K562 (cell line): ENCODE results near the gene USP20. TPM values are rescaled to one million over a fixed set of nuclear protein-coding genes. Genes with fewer than 3 reads are reported as not detected.

Experiments used
- ADNP ChIP-seq: fragments of 200-800 bp; sonication (Bioruptor generic); IDR thresholded peaks from 2 replicates; pipeline ENCODE4 v1.6.1; 2016; ENCODE audit warnings: missing genetic modification characterization, missing compliant biosample characterization
- CCNT2 ChIP-seq: IDR thresholded peaks from 2 replicates; pipeline ENCODE4 v1.6.1; 2011; ENCODE audit warnings: borderline replicate concordance, low read depth, mild to moderate bottlenecking, moderate library complexity, mixed read lengths, low read length; ENCODE audit not compliant: insufficient read length; ENCODE audit errors: extremely low read depth
- CREB1 ChIP-seq, 2 experiments: sonication (generic) in 1 of 2; formaldehyde crosslinking in 1 of 2; IDR thresholded peaks; 2 replicates each; pipeline versions ENCODE4 v1.6.1 to v1.8.0; 2012 to 2022; ENCODE audit warnings: inconsistent platforms in 1 of 2, mild to moderate bottlenecking in 1 of 2, missing genetic modification reagents in 1 of 2, moderate library complexity in 1 of 2
- DDX20 ChIP-seq: fragments of 450-650 bp; IDR thresholded peaks from 2 replicates; pipeline ENCODE4 v1.6.1; 2016; ENCODE audit warnings: missing genetic modification characterization, low read depth, mild to moderate bottlenecking, missing compliant biosample characterization, moderate library complexity
- E2F1 ChIP-seq: sonication (generic); formaldehyde crosslinking; IDR thresholded peaks from 2 replicates; pipeline ENCODE4 v1.8.1; 2023; ENCODE audit warnings: mild to moderate bottlenecking, missing genetic modification reagents, moderate library complexity
- EZH2 ChIP-seq: IDR thresholded peaks from 2 replicates; pipeline ENCODE4 v1.6.1; 2012; ENCODE audit warnings: low read depth, mild to moderate bottlenecking, inconsistent platforms, low read length, borderline replicate concordance
- FOXA1 ChIP-seq: fragments of 450-650 bp; IDR thresholded peaks from 2 replicates; pipeline ENCODE4 v1.6.1; 2016; ENCODE audit warnings: mild to moderate bottlenecking, borderline replicate concordance
- FOXA3 ChIP-seq, 2 experiments: fragments of 450-650 bp in 1 of 2; sonication (generic) in 1 of 2; formaldehyde crosslinking; IDR thresholded peaks in 1 of 2; conservative IDR thresholded peaks in 1 of 2; 2 replicates each; pipeline versions ENCODE4 v1.4.0 to v1.8.0; 2020 to 2022; ENCODE audit warnings: mild to moderate bottlenecking in 2 of 2, missing genetic modification reagents in 1 of 2
- HDGF ChIP-seq: fragments of 450-650 bp; IDR thresholded peaks from 2 replicates; pipeline ENCODE4 v1.6.1; 2016
- MEF2A ChIP-seq: IDR thresholded peaks from 2 replicates; pipeline ENCODE4 v1.6.1; 2011; ENCODE audit warnings: low read depth, mild to moderate bottlenecking, low read length, moderate library complexity; ENCODE audit not compliant: control insufficient read depth
- MEF2D ChIP-seq: conservative IDR thresholded peaks from 2 replicates; pipeline ENCODE4 v1.6.1; 2016; ENCODE audit warnings: low read depth, missing genetic modification characterization, missing compliant biosample characterization
- NBN ChIP-seq: fragments of 450-650 bp; IDR thresholded peaks from 2 replicates; pipeline ENCODE4 v1.6.1; 2016; ENCODE audit warnings: low read depth, mild to moderate bottlenecking
- SMARCA5 ChIP-seq: fragments of 450-650 bp; IDR thresholded peaks from 2 replicates; pipeline ENCODE4 v1.6.1; 2016
- U2AF2 ChIP-seq: fragments of 200-400 bp; formaldehyde crosslinking; optimal IDR thresholded peaks from 2 replicates; pipeline ENCODE3; 2017; ENCODE audit warnings: low read depth, mild to moderate bottlenecking, low read length
- VEZF1 ChIP-seq: fragments of 200-800 bp; sonication (Bioruptor generic); IDR thresholded peaks from 2 replicates; pipeline ENCODE4 v1.6.1; 2017; ENCODE audit warnings: missing genetic modification characterization, missing compliant biosample characterization
- ZNF324 ChIP-seq: fragments of 250-450 bp; sonication (Bioruptor Pico); IDR thresholded peaks from 2 replicates; pipeline ENCODE4 v1.4.0; 2020; ENCODE audit warnings: mild to moderate bottlenecking
- ZSCAN29 ChIP-seq: fragments of 450-650 bp; IDR thresholded peaks from 2 replicates; pipeline ENCODE4 v1.6.1; 2017
- polyA plus RNA-seq, 8 experiments: library from polyadenylated mRNA; depleted of rRNA in 4 of 8; stranded (reverse) in 5 of 8; unstranded in 3 of 8; fragments of >200 nt; fragmentation: Nextera tagmentation in 2 of 8; fragmentation: Illumina TruSeq in 1 of 8; extraction: Ambion mirVana in 2 of 8; extraction: Trizol in 1 of 8; gene quantifications; 2 replicates each; pipeline versions ENCODE4 v1.2.1 to v1.2.3, GENCODE V29; 2011 to 2014; ENCODE audit warnings: inconsistent platforms in 1 of 8, missing spikeins in 1 of 8
- total RNA-seq, 7 experiments: library from RNA; depleted of rRNA in 6 of 7; stranded (reverse); fragments of >200 nt in 6 of 7; fragmentation: Illumina TruSeq in 2 of 7; extraction: Trizol in 2 of 7; gene quantifications; 2 replicates each; pipeline versions ENCODE4 v1.2.1 to v1.2.3, GENCODE V29; 2011 to 2021; ENCODE audit warnings: low replicate concordance in 1 of 7
- TF ChIP-seq, protein P1 (sequence below): IDR thresholded peaks from 2 replicates; pipeline ENCODE4 v1.6.1; 2011; ENCODE audit warnings: borderline replicate concordance, low read depth, mild to moderate bottlenecking, moderate library complexity, low read length; ENCODE audit not compliant: insufficient read depth, poor library complexity, severe bottlenecking
- TF ChIP-seq, protein P2 (sequence below): fragments of 250-450 bp; sonication (Bioruptor Pico); IDR thresholded peaks from 2 replicates; pipeline ENCODE4 v1.5.1; 2021; ENCODE audit warnings: mild to moderate bottlenecking
- TF ChIP-seq, protein P3 (sequence below): fragments of 250-450 bp; sonication (Bioruptor Pico); IDR thresholded peaks from 2 replicates; pipeline ENCODE4 v1.6.1; 2021; ENCODE audit warnings: mild to moderate bottlenecking

Gene USP20
- total and polyA plus RNA-seq, 9 of the 15 experiments (the other 6 are each of a cell fraction or from before 2014, with no cell fraction given), result 1.9 to 136 (median 49.1) TPM

DNA sequence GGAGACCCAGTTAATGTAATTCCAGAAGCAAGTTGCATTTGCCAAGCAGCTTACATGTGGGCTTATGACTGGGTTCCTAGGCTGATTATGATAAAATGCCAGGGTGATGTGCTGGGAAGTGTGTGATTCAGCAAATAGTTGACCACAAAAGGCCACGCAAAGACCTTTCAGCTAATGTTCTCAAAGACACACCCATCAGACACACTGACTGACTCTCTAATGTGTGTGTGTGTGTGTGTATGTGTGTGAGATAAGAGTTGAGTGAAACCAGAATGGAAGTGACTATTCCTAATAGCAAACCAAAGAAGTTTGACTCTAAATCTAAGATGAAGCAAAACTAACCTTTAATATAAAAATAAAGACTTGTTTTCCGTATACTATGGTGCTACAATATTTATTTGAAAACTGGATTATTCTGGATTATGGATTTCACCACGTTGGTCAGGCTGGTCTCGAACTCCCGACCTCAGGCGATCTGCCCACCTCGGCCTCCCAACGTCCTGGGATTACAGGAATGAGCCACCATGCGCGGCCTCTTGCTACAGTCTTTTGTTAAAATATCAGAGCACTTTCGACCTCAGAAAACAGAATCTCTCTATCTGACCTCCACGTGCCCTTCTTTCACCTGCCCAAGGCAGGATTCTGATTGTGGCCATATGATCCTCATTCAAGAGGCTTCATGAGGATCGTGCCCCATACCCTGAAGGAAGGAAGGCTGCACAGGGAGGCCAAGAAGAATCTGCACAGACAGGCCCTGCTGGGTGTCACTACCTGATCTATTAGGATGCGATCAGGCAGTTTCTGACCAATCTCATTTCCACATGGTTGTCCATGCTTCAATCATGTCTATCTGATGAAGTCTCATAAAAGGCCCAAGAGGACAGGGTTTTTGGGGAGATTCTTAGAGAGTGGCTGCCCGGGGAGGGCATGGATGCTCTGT, 75.6 kb downstream of the USP20 start (continued):
- TF ChIP-seq, protein P1, sequence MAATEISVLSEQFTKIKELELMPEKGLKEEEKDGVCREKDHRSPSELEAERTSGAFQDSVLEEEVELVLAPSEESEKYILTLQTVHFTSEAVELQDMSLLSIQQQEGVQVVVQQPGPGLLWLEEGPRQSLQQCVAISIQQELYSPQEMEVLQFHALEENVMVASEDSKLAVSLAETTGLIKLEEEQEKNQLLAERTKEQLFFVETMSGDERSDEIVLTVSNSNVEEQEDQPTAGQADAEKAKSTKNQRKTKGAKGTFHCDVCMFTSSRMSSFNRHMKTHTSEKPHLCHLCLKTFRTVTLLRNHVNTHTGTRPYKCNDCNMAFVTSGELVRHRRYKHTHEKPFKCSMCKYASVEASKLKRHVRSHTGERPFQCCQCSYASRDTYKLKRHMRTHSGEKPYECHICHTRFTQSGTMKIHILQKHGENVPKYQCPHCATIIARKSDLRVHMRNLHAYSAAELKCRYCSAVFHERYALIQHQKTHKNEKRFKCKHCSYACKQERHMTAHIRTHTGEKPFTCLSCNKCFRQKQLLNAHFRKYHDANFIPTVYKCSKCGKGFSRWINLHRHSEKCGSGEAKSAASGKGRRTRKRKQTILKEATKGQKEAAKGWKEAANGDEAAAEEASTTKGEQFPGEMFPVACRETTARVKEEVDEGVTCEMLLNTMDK, result no peak
- TF ChIP-seq, protein P2, sequence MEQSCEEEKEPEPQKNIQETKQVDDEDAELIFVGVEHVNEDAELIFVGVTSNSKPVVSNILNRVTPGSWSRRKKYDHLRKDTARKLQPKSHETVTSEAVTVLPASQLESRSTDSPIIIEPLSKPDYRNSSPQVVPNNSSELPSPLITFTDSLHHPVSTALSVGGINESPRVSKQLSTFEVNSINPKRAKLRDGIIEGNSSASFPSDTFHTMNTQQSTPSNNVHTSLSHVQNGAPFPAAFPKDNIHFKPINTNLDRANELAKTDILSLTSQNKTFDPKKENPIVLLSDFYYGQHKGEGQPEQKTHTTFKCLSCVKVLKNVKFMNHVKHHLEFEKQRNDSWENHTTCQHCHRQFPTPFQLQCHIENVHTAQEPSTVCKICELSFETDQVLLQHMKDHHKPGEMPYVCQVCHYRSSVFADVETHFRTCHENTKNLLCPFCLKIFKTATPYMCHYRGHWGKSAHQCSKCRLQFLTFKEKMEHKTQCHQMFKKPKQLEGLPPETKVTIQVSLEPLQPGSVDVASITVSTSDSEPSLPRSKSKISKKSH (CRISPR knock-in tag), result no peak
- TF ChIP-seq U2AF2 (no peak), ZNF324 (CRISPR knock-in tag) (no peak), HDGF (no peak), CREB1 (IDR thresholded peaks at IDR 0.05) (no peak; the same call in 1 of the 2 replicates), CREB1 (CRISPR knock-in tag; IDR thresholded peaks at IDR 0.05) (peak; percentile 31; the same call in 1 of the 2 replicates), DDX20 (tag) (no peak), NBN (peak; percentile 93), MEF2A (0 out of 2 replicates have a peak, but pooled peaks have one; percentile 36), FOXA3 (CRISPR knock-in tag; conservative IDR thresholded peaks at IDR 0.05 in 1 of 2, IDR thresholded peaks at IDR 0.05 in 1 of 2) (no peak), CCNT2 (peak; percentile 69), MEF2D (tag) (no peak), FOXA1 (no peak), VEZF1 (CRISPR knock-in tag) (peak; percentile 53), SMARCA5 (no peak), ZSCAN29 (no peak), E2F1 (CRISPR knock-in tag) (no peak), EZH2 (no peak), ADNP (peak; percentile 98)
- TF ChIP-seq, protein P3, sequence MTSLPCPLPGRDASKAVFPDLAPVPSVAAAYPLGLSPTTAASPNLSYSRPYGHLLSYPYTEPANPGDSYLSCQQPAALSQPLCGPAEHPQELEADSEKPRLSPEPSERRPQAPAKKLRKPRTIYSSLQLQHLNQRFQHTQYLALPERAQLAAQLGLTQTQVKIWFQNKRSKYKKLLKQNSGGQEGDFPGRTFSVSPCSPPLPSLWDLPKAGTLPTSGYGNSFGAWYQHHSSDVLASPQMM (CRISPR knock-in tag), result no peak
